SK-N-SH treated with all-trans-retinoic acid at 6 μM for 48 hours (cell line): Measurements from ENCODE around the gene STAG2.
A peak's percentile ranks its signal among the peaks of the same experiment; 100 is the strongest.

Experiments used
- ATAC-seq: fragments of 200-7000 bp; cut with Tn5 transposase; 3 replicates; pipeline ENCODE4 v1.9.1; 2020; ENCODE audit warnings: mild to moderate bottlenecking, moderate library complexity
- ARNTL ChIP-seq: fragments of 450-650 bp; formaldehyde crosslinking; IDR thresholded peaks from 2 replicates; pipeline ENCODE4 v1.5.0; 2020; ENCODE audit warnings: low read depth, mild to moderate bottlenecking, moderate library complexity, borderline replicate concordance
- BACH2 ChIP-seq: fragments of 250-450 bp; sonication (Bioruptor Pico); IDR thresholded peaks from 2 replicates; pipeline ENCODE4 v1.9.0; 2021; ENCODE audit warnings: mild to moderate bottlenecking, borderline replicate concordance
- CREB5 ChIP-seq: fragments of 250-450 bp; sonication (Bioruptor Pico); IDR thresholded peaks from 2 replicates; pipeline ENCODE4 v1.5.1; 2020; ENCODE audit warnings: low read depth, mild to moderate bottlenecking, moderate library complexity
- CSDC2 ChIP-seq: fragments of 250-450 bp; sonication (Bioruptor Pico); IDR thresholded peaks from 2 replicates; pipeline ENCODE4 v1.5.0; 2020; ENCODE audit warnings: mild to moderate bottlenecking, moderate library complexity
- CSRNP3 ChIP-seq: fragments of 250-450 bp; sonication (Bioruptor Pico); IDR thresholded peaks from 2 replicates; pipeline ENCODE4 v1.5.1; 2021; ENCODE audit warnings: mild to moderate bottlenecking, moderate library complexity
- GLIS3 ChIP-seq: fragments of 250-450 bp; sonication (Bioruptor Pico); IDR thresholded peaks from 2 replicates; pipeline ENCODE4 v1.5.0; 2020; ENCODE audit warnings: mild to moderate bottlenecking, moderate library complexity
- ISL1 ChIP-seq: fragments of 250-450 bp; sonication (Bioruptor Pico); IDR thresholded peaks from 2 replicates; pipeline ENCODE4 v2.1.2; 2022; ENCODE audit warnings: mild to moderate bottlenecking, moderate library complexity
- OSR1 ChIP-seq: fragments of 250-450 bp; sonication (Bioruptor Pico); IDR thresholded peaks from 2 replicates; pipeline ENCODE4 v1.8.0; 2022; ENCODE audit warnings: moderate library complexity, mild to moderate bottlenecking, inconsistent platforms
- PATZ1 ChIP-seq: fragments of 250-450 bp; sonication (Bioruptor Pico); IDR thresholded peaks from 2 replicates; pipeline ENCODE4 v1.8.0; 2020; ENCODE audit warnings: mild to moderate bottlenecking, moderate library complexity, borderline replicate concordance
- RARB ChIP-seq: fragments of 250-450 bp; sonication (Bioruptor Pico); IDR thresholded peaks from 2 replicates; pipeline ENCODE4 v1.8.0; 2021; ENCODE audit warnings: mild to moderate bottlenecking, moderate library complexity
- SNAI2 ChIP-seq: fragments of 250-450 bp; sonication (Bioruptor Pico); IDR thresholded peaks from 2 replicates; pipeline ENCODE4 v1.5.0; 2020; ENCODE audit warnings: mild to moderate bottlenecking, moderate library complexity
- TCF4 ChIP-seq: fragments of 250-450 bp; sonication (Bioruptor Pico); IDR thresholded peaks from 2 replicates; pipeline ENCODE4 v1.8.0; 2021; ENCODE audit warnings: mild to moderate bottlenecking, moderate library complexity, borderline replicate concordance
- TOX ChIP-seq: fragments of 250-450 bp; sonication (Bioruptor Pico); IDR thresholded peaks from 2 replicates; pipeline ENCODE4 v1.8.0; 2021; ENCODE audit warnings: mild to moderate bottlenecking, moderate library complexity, borderline replicate concordance
- TSHZ2 ChIP-seq: fragments of 250-450 bp; sonication (Bioruptor Pico); IDR thresholded peaks from 2 replicates; pipeline ENCODE4 v1.5.0; 2020; ENCODE audit warnings: mild to moderate bottlenecking, moderate library complexity
- ZFP3 ChIP-seq: fragments of 250-450 bp; sonication (Bioruptor Pico); IDR thresholded peaks from 2 replicates; pipeline ENCODE4 v1.5.0; 2020; ENCODE audit warnings: mild to moderate bottlenecking, moderate library complexity
- ZNF565 ChIP-seq: fragments of 450-650 bp; formaldehyde crosslinking; conservative IDR thresholded peaks from 2 replicates; pipeline ENCODE4 v1.5.0; 2020; ENCODE audit warnings: low read depth, mild to moderate bottlenecking, moderate library complexity
- ZNF70 ChIP-seq: fragments of 450-650 bp; formaldehyde crosslinking; IDR thresholded peaks from 2 replicates; pipeline ENCODE4 v1.5.0; 2020; ENCODE audit warnings: mild to moderate bottlenecking, moderate library complexity
- ZNF8 ChIP-seq: fragments of 450-650 bp; formaldehyde crosslinking; IDR thresholded peaks from 2 replicates; pipeline ENCODE4 v1.5.0; 2020; ENCODE audit warnings: mild to moderate bottlenecking, moderate library complexity

Gene STAG2

GRCh38 chrX:123973921-123974320 is 12.4 kb downstream of the STAG2 start:
- no peak for ATAC-seq
- no peak for TF ChIP-seq TOX (CRISPR knock-in tag)
- TF ChIP-seq CSRNP3 (CRISPR knock-in tag) = no peak
- TF ChIP-seq GLIS3 = no peak
- no peak for TF ChIP-seq ZFP3 (CRISPR knock-in tag)

GRCh38 chrX:123975180-123975579 is 13.7 kb downstream of the STAG2 start:
- TF ChIP-seq BACH2 (CRISPR knock-in tag) = no peak
- TF ChIP-seq CSDC2 (CRISPR knock-in tag) = no peak
- no peak for TF ChIP-seq TSHZ2 (CRISPR knock-in tag)
- TF ChIP-seq ARNTL (CRISPR knock-in tag) = no peak
- TF ChIP-seq ZNF565 (CRISPR knock-in tag) = no peak
- no peak for TF ChIP-seq CREB5 (CRISPR knock-in tag)
- no peak for TF ChIP-seq PATZ1 (CRISPR knock-in tag)
- no peak for TF ChIP-seq ZNF8 (CRISPR knock-in tag)
- TF ChIP-seq CSRNP3 (CRISPR knock-in tag) = no peak
- no peak for TF ChIP-seq TOX (CRISPR knock-in tag)
- TF ChIP-seq GLIS3 = no peak
- TF ChIP-seq SNAI2 = no peak
- peak; percentile 56; the same call in 1 of the 3 replicates for ATAC-seq

- ATAC-seq = peak; percentile 90
- TF ChIP-seq OSR1 (CRISPR knock-in tag) (no peak), ZNF70 (CRISPR knock-in tag) (no peak), TCF4 (no peak), SNAI2 (no peak), RARB (CRISPR knock-in tag) (no peak), TSHZ2 (CRISPR knock-in tag) (no peak), TOX (CRISPR knock-in tag) (no peak), ISL1 (CRISPR knock-in tag) (no peak), ZNF8 (CRISPR knock-in tag) (no peak), CSRNP3 (CRISPR knock-in tag) (no peak)
Observed at GRCh38 chrX:123976706-123977316, 15.3 kb downstream of the STAG2 start.
